GM19238 (cell line): ENCODE measurements around the gene CNIH1.

ENCODE experiments used
- DNase-seq: peaks from one replicate; pipeline ENCODE4 v3.0.0; 2011; ENCODE audit warnings: low spot score; ENCODE audit not compliant: insufficient read length

The CNIH1 gene

DNA sequence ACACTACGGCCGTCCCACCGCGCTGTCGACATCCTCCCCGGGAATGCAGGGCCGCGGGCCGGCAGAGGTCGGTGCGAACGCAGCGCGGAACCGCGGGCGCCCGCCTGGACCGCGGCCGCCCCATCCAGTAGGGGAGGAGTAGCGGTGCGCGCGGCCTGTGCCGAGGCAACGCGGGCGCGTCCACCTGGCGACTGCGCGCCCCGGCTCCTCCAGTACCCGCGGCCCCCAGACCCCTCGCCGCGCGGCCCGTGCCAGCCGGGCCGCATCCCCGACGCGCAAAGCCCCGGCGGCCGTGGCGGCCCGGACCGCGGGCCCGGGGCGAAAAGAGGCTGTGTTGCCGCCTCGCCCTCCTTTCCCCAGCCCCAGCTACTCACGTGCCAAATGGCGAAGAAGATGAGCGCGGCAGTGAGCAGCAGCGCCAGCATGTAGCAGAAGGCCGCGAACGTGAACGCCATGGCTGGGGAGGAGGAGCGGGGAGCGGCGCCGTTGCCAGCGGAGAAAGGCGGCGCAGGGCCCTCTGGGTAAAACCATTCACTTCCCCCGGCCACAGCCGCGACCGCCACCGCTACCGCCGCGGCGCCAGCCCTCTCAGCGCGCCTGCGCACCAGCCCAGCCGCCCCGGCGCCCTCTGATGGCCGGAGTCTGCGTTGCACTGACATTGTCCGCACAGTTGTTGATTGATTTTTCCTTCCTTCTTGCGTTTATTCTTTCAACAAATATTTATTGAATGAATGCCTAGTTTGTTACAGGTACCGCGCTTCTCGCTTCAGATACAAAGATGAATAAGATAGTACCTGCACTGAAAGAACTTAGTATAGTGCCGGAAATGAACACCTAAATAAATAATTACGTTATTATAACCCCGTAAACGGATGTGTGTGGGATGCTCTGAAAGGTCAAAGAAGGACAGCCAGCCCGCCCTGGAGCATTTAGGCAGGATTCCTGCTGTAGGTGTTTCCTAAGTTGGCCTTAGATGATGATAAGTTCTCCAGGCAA, at the start of gene CNIH1:
Gene CNIH1 (minus strand): TSS at position 502 of the 996 bp plus-strand sequence. CDS start 47 bp downstream, at position 455.
- peak; percentile 94 for DNase-seq

- DNase-seq: no peak
These were observed 49.4 kb upstream of the CNIH1 start for GRCh38 chr14:54490445-54491175.

GRCh38 chr14:54489731-54490444, 48.7 kb upstream of the CNIH1 start:
- DNase-seq: no peak

DNA sequence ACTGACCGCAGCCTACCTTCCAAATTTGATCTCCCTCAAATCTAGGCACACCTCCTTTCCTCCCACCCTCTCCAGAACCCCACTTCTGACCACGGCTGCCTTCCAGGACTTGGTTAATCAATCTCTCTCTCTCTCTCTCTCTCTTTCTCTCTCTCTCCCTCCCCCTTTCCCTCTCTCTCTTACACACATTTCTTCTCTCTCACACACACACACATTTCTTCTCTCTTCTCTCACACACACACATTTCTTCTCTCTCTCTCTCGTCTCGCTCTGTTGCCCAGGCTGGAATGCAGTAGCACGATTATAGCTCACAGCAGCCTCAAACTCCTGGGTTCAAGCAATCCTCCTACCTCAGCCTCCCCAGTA, 48.1 kb upstream of the CNIH1 start:
- DNase-seq: no peak

DNA sequence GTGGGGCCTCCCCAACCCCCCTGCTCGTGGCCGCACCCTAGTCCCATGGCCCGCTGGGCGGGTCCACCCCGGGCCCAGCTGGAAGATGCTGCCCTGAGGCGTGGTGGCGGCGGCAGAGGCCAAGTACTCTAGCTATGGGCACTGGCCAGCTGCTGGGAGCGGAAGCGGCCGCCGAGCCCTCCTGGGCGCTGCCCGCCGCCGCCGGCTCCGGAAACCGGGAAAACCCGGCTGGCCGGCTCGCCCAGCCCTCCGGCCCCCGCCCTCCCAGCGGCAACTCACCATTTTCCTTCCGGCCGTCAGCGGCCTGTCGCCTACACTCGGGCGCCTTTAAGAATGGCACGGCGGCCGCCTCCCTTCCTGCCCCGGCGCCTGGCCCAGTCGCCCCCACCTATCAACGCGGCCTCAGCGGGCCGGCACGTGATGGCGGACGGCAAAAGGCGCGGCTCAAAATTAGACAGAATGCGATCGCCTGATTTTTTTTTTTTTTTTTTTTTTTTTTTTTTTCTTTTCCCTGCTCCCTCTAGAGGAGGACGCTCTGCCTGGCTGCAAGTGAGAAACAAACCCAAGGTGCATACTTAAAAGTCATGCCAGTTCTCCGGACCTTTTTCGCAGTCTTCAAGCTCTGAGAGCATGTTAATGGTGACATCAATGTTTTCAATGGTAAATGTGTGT, 47.6 kb upstream of the CNIH1 start, which contains the start of gene GMFB:
Gene GMFB (minus strand): TSS at position 335 of the 672 bp plus-strand sequence. CDS start 53 bp downstream, at position 282.
- DNase-seq: peak; percentile 87

DNA sequence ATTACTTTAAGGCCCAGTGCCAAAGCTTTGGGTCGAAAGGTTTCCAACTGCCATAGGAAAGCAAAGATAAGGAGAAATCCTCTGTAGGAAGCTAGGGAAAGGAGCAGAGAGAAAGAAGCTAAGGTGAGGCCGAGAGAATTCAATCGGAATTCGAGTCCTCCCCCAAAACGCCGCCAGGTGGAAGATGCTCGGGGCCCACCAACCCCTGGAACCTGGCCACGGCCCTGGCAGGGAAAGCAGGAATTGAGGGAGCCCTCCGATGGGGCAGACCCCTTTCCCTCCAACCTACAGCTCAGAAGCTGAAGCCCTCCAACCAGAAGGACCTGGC, 47.1 kb upstream of the CNIH1 start:
- peak; percentile 21 for DNase-seq

- no peak for DNase-seq
These were observed 46.6 kb upstream of the CNIH1 start for GRCh38 chr14:54487771-54488170.

- DNase-seq: no peak
These were observed 45.5 kb upstream of the CNIH1 start for GRCh38 chr14:54486685-54487084.

- no peak for DNase-seq
These were observed 42.7 kb upstream of the CNIH1 start for GRCh38 chr14:54483846-54484245.

GRCh38 chr14:54483073-54483745, 42.0 kb upstream of the CNIH1 start:
- DNase-seq: no peak

DNA sequence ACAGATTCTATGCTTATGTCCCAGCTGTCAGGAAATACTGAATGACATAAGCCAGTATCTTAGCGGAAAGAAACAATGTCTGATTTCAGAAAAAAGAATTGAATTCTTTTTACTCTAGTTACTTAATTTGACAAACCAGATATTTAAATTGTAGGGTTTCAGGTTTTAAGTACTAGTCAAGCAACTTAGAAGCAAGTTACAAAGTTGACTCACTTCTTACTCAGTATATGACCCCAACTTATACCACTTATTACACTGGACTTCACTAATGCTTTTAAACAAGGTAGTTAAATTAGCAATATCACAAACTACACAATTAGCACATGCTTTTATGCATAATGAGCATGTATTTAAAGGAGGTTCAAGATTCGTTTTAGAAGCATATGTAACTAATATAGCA, 40.5 kb upstream of the CNIH1 start:
- DNase-seq: no peak

- no peak for DNase-seq
These were observed 39.8 kb upstream of the CNIH1 start for GRCh38 chr14:54480830-54481562.

GRCh38 chr14:54478636-54479215, 37.6 kb upstream of the CNIH1 start:
- DNase-seq: no peak

DNA sequence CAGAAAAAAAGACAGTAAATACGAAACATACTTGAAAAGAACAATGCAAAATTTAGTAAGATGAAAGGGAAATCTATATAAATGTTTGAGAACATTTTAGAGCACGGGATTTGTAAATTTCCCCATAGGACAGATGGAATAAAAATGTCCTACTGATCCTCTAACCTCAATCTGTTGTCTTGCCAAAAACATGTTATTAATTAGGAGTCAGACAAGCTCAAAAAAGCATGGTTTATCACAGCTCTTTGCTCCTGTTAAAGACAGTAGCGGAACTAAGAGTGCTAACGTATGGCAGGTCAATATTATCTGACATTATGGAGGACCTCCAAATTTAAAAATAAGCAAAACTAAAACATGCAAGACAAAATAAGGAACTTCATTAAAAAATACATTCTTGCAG, 34.7 kb upstream of the CNIH1 start:
- DNase-seq: no peak

DNA sequence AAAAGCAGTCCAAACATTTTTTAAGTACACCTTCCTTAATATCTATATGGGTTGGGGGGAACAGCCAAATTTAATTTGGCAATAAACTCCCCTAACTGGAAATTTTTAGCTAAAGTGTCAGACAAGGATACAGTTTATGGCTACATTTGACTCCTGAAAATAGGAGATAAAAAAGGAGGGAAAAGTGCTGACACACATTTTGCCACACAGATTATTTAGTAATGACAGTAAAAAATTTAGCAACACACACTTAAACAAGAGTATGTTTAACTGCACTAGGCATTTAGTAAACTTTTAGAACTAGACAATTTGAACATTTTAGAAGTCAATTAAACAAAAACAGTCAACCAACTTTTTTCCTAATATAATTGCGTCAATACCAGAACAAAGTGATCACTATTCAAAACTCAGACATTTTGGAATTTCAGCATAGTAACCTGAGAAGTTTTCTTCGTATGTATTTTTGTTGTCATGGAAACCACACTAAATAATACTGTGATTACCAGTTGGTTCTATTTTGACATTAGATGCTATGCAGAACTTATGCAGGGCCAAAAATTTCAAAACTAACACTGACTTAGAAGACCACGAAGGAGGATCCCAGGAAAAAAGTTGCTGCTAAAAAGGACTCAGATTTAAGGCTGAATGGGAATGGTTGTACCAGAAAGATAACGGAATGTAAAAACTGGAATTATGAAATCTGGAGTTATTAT, 34.2 kb upstream of the CNIH1 start:
- no peak for DNase-seq

DNA sequence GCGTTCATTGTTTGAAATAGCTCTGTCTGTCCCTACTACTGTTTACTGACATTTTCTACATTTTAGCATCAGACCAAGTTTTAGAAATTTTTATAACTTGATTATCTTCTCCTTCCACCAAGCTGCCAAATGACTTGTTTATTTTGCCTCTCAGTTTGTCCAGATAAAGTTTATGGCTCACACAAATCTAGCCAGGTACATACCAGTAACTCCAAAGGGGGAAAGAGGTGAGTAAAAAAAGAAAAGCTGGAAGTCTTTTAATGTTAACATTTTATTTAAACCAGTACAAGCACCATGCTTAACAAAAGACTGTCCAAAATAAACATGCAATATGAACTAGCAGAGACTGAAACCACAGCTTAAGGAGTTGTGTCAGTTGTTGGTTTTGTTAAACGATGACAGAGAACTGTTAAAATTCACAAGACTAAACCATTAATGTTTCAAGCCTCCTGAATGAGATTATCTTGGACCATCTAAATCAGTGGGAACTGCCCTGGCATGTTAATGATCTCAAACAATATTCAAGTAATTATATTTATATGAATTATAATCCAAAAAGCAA, 33.1 kb upstream of the CNIH1 start:
- DNase-seq: no peak

DNA sequence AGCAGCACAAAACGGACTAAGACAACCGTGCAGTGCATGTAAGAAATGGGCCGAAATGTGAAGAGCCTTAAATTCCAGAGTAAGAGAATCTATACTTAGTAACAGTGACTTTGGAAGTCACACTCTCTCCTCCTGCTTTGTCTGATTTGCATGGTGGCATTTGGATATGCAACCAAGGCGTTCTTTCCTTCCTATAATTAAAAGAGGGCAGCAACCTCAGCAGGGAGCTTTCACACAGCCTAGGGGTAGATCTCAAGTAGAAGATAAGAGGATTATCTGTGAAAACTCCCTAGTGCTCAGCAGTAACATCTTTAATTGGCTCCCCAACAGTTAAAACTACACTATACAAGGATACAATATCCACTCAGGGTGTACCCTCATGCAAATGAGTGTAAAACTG, 31.1 kb upstream of the CNIH1 start:
- no peak for DNase-seq

DNA sequence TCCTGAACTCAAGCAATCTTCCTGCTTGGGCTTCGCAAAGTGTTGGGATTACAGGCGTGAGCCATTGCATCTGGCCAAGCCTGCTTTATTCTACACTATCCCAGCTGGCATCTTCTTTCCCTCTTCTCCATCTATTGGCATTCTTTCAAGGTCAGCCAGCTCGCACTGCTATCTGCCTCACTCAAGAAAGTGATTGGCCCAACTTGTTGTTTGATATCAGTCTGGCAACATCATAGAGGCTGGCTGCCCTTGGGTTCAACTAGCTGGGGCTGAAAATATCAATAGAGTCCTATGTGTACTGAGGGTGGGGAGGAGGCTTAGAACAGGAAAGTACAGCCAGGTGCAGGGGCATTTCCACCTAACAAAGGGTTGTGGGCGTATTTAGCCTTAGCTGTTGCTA, 30.5 kb upstream of the CNIH1 start:
- no peak for DNase-seq

GRCh38 chr14:54470701-54471100, 29.5 kb upstream of the CNIH1 start:
- DNase-seq: no peak
